ENCODE results near the gene ZNF573.
"Not testable (repeated sequence)": the region's sequence is repeated elsewhere in the genome, so short reads cannot be mapped to it uniquely, and the experiment has no call there.

The ZNF573 gene

GRCh38 chr19:37779127-37780005 lies at the start of gene ZNF573:
Gene ZNF573, minus strand, starts transcription at chr19:37779586. Its CDS starts 5,857 bp downstream, at chr19:37773729.
- DNase-seq = peak; percentile 60

- peak; percentile 44 for DNase-seq
Measured at GRCh38 chr19:37817180-37817981, 38.0 kb upstream of the ZNF573 start.

GRCh38 chr19:37815611-37816010 lies 36.2 kb upstream of the ZNF573 start:
- DNase-seq = not testable (repeated sequence)

GRCh38 chr19:37813340-37813739 lies 34.0 kb upstream of the ZNF573 start:
- no peak for DNase-seq

- DNase-seq = no peak
Measured at GRCh38 chr19:37809366-37809765, 30.0 kb upstream of the ZNF573 start.

GRCh38 chr19:37803249-37803840 lies 24.0 kb upstream of the ZNF573 start:
- no peak for DNase-seq

GRCh38 chr19:37790244-37790925 lies 11.0 kb upstream of the ZNF573 start:
- no peak for DNase-seq

GRCh38 chr19:37778613-37779126 lies 716 bp downstream of the ZNF573 start:
- no peak for DNase-seq

GRCh38 chr19:37770985-37771384 lies 8.4 kb downstream of the ZNF573 start:
- no peak for DNase-seq

- DNase-seq = no peak
Measured at GRCh38 chr19:37763488-37763887, 15.9 kb downstream of the ZNF573 start.

- not testable (repeated sequence) for DNase-seq
Measured at GRCh38 chr19:37757683-37758082, 21.7 kb downstream of the ZNF573 start.

GRCh38 chr19:37738371-37738770 lies 41.0 kb downstream of the ZNF573 start:
- no peak for DNase-seq

GRCh38 chr19:37725181-37725580 lies 54.2 kb downstream of the ZNF573 start:
- DNase-seq = no peak

GRCh38 chr19:37719927-37720265 lies 59.5 kb downstream of the ZNF573 start:
- no peak for DNase-seq

- DNase-seq = peak; percentile 94
Measured at GRCh38 chr19:37719111-37719926, 60.1 kb downstream of the ZNF573 start, which contains the start of gene ZNF607. Gene ZNF607, minus strand, starts transcription at chr19:37719761. Its CDS starts 8,143 bp downstream, at chr19:37711618.

GRCh38 chr19:37718304-37718703 lies 61.1 kb downstream of the ZNF573 start:
- no peak for DNase-seq

GRCh38 chr19:37716140-37716539 lies 63.2 kb downstream of the ZNF573 start:
- no peak for DNase-seq

GRCh38 chr19:37706052-37706605 lies 73.3 kb downstream of the ZNF573 start:
- DNase-seq = no peak

GRCh38 chr19:37699057-37699456 lies 80.3 kb downstream of the ZNF573 start:
- DNase-seq = no peak

GRCh38 chr19:37698216-37698615 lies 81.2 kb downstream of the ZNF573 start:
- no peak for DNase-seq

- no peak for DNase-seq
Measured at GRCh38 chr19:37695144-37695899, 84.1 kb downstream of the ZNF573 start.

All from NCI-H510A (cell line).